GM21447 (cell line): ENCODE measurements around the gene TMEM127.

Source experiments
- ATAC-seq: cut with Tn5 transposase; IDR thresholded peaks from one replicate; pipeline ENCODE4 v1.9.1; 2021; ENCODE audit not compliant: unreplicated experiment

The TMEM127 gene

DNA sequence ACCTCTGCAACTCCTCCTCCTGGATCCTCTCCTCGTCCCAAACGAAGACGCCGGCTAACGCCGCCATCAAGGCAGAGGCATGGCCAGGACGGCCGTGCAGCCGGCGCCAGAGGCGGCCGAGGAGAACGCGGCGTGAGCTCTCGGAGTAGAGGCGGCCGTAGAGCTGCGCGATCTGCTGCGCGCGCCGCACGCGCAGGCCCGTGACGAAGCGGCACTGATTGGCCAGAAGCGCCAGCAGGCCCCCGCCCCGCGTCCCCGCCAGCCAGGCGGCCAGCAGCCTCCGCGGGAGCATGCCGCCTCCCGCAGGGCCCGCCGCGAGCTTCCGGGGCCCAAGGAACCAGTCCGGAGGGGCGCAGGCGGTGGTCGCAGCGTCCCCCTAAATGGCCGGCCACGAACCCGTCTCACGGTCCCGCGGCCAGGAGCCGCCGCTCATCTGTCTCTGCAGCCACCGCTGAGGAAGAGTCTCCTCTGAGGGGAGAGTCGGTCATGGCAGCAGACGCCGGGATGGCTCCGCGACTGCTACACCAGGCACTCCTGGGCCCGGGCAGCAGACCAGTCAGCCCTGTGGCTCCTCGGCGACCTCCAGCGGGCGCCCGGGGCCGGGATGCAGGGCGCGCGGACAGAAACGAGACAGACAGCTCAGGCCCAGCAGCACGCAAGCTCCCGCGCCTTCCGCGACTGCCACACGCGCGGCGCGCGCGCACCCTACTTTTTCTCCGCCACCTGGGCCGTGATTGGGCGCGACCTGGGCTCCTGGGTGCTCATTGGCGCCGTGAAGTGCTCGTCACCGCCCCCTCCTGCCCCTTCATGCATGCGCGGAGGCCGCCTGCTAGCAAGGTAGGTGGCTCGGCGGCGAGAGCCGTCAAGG, 57.4 kb downstream of the TMEM127 start, which contains the start of gene STARD7:
TSS of gene STARD7 (minus strand) at position 685 of the 868 bp plus-strand sequence. CDS start at position 292, 393 bp downstream.
- ATAC-seq: peak; percentile 80

GRCh38 chr2:96207774-96208142, 58.0 kb downstream of the TMEM127 start:
- no peak for ATAC-seq

DNA sequence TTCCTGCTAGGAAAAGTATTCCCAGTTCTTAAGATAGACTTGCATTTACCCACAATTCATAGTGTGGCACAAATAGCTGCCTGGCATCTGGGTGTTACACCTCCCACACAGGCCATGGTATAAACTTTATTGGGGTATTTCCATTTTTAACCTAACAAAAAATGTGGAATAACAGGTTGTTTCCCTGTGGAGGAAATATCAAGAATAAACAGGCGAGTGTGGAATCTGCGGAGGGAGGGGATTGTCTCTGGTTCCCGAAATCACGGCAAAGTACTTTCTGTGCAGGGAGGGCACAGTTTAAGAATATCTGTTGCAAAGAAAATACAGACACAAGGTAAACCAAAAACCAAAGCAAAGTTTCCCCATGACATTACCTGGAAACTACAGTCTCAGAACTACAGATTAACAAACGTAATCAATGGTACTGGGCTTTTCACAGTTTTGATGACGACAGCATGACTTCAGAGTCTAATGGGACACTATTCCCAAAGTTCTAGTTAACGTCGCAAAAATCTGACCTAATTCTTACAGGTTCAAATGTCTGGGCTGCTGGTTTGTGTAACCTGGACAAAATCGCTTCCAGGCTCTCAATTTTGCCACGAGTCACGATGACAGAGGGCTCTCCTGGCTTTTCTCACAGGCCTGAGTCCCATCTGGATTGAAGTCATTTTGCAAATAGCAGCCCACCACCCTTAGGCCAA, 58.6 kb downstream of the TMEM127 start:
- no peak for ATAC-seq

DNA sequence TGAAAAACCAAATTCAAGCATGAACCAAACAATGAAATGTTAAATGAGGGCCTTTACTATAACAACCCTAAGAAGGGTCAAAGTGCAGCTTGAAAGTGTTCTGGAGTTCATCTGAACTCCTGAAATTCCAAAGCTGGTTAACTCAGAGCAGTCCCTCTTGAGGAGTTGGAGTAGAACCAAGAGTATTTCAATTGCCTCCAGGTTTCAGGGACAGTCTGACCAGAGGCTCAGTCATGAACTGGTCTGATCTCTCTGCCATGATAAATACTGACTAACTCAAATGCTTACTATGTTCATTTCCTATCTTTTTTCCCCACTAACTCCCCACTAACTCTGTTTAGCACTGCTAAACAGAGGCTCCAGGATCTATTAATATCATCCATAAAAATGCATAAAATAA, 59.9 kb downstream of the TMEM127 start:
- no peak for ATAC-seq

DNA sequence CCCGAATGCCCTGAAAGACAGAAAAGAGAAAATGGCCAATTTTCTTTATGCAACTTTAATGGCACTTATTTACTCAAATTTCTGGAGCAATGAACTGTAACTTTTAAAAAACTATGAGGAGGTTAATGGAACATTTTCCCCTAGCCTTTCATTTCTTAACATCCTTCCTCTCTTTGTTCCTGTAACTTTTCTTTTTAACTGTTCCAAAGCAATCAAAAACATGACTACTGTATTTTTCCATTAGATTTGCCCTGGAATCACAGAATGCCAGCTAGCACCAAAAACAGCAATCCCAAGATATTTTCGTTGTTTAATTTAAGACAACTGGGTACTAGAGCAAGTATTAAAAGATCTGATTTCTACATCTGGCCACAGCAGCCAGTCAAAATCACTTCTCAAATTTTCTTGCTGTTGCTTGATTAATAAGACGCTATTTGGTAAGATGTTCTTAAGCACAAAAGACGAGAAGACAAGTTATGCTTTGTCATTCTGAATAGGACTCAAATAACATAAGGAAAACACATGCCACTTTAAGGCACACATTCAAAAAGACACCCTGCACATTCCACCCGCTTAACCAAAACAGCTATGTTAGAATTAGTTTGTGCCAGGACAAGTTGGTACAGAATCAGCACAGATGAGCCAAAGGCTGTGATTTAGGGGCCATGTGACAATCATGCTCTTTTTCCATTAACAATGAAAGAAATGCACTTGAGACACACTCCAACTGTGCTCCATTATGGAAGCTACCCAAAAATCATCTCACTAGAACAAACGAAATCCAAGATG, 60.8 kb downstream of the TMEM127 start:
- no peak for ATAC-seq

- ATAC-seq: no peak
Measured at GRCh38 chr2:96203130-96204028, 62.4 kb downstream of the TMEM127 start.

- ATAC-seq: no peak
Measured at GRCh38 chr2:96202152-96202854, 63.5 kb downstream of the TMEM127 start.

DNA sequence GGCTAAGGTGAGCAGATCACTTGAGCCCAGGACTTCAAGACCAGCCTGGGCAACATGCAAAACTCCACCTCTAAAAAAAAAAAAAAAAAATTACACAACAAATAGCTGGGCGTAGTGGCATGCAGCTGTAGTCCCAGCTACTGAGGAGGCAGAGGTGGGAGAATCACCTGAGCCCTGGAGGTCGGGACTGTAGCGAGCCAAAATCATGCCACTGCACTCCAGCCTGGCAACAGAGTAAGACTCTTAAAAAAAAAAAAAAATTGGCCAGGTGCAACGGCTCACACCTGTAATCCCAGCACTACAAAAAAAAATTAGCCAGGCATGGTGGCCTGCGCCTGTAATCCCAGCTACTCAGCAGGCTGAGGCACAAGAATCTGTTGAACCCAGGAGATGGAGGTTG, 64.5 kb downstream of the TMEM127 start:
- ATAC-seq: no peak

DNA sequence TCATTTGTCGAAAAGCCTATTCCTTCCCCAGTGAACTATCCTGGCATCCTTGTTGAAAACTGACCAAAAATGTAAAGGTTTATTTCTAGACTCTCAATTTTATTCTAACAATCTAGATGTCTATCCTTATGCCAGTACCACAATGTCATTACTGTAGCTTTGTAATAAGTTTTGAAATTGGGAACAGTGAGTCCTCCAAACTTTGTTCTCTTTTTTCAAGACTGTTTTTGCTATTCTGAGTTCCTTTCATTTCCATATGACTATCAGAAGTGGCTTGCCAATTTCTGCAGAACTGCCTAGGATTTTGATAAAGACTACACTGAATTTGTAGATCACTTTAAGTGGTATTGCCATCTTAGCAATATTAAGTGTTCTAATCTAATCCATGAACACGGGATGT, 66.9 kb downstream of the TMEM127 start:
- ATAC-seq: no peak
